HG03103 (cell line): ENCODE measurements around the gene OR2F1.

Experiments
- ATAC-seq: cut with Tn5 transposase; IDR thresholded peaks from one replicate; pipeline ENCODE4 v1.9.1; 2021; ENCODE audit warnings: low read depth; ENCODE audit not compliant: unreplicated experiment

OR2F1 gene

DNA sequence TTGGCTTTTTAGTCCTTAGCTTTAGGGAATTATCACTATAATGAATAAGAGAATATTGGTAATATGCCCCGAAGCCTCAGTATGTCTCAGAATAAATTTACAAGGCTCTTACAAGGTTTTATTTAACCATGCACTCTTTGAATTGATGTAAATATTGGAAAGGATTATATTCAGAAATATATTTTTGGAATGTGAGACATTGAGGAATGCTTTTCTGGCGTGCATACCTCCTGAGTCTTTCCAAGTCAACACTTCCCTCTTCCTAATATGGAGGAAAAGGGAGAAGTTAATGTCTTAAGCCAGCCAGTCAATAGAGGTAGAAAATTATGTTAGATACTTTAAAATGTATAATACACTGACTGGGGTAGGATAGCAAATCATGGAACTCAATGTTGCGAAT is 1.2 kb upstream of the OR2F1 start:
- ATAC-seq, result no peak

DNA sequence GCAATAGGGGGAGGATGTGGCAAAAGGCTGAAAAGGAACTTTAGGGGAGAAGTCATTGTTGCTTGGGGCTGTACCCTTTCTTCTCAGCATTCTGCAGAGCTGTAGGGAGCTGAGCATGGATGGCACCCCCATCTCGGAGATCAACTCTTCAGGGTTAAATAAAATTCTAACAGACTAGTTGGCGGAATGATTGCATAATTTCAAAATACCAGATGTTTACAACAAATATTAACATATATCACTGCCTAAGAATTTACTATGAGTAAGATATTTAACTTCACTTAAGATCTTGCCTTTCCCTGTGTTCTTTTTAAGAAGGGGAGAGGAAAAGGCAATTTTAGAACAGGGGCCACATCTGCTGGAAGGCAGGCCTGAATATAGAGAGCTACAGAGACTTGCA is 509 bp upstream of the OR2F1 start:
- no peak for ATAC-seq

DNA sequence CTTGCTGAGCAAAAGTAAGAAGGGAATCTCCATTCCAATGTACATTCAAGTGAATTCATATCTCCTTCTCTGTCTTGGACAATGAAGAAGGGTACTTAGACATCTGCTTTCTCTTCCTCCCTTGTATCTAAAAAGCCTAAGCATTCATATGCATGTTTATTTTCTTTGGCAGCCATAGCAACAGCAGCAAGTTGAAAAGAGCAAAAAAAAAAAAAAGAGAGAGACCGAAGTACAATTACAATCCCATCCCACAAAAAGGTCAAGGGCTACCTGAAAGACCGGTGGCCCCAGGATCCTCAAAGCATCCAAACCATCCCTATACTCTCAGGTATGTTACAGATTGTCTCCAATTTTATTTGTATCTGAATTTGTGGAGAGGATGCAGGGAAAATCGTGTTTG is 4.1 kb downstream of the OR2F1 start:
- no peak for ATAC-seq

DNA sequence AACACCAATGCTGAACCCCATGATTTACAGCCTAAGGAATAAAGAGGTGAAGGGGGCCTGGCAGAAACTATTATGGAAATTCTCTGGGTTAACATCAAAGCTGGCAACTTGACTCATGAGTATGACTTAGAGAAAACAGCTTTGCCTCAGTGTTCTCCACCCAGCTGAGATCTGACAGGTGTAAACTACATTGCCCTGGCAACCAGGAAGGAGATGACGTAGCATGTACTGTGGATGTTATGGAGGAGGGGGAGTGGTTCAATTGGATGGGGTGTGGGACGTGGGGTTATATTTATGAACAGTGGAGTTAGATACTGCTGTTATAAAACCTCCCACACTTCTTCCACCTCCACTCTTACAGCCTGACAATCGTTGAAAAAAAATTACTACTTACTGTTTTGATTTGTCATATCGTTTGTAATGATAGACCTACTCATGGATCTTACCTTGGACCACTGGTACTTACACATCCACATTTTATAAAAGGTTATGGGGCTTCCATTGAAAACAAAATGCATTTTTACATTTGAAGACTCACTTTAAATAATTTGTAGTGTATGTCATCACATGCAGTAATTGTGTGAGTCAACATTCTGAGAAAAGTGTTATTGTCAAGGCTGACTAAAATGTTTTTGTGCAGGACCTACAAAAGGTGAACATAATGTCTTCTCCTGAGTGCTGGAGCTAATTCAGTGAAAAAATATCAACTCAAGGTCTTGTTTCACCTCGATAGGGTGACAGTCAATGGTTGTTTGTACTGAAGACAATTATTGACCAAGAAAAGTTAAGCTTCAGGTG is 6.4 kb downstream of the OR2F1 start:
- ATAC-seq, result no peak

DNA sequence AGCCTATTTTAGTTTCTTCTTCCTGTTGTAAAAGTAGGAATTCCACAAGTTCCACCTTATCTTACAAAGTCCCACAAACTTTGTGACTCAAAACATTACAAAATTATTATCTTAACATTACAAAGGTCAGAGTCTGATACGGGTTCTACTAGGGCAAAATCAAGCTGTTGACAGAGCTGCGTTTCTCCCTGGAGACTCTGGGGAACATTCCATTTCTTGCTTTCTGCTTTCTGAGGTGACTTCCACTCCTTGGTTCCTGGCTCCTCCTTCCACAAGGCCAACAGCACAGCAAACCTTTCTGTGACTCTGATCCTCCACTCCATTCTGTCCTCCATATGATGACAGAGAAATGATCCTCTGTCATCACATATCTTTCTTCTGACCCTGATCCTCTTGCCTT is 10.6 kb downstream of the OR2F1 start:
- ATAC-seq, result no peak

DNA sequence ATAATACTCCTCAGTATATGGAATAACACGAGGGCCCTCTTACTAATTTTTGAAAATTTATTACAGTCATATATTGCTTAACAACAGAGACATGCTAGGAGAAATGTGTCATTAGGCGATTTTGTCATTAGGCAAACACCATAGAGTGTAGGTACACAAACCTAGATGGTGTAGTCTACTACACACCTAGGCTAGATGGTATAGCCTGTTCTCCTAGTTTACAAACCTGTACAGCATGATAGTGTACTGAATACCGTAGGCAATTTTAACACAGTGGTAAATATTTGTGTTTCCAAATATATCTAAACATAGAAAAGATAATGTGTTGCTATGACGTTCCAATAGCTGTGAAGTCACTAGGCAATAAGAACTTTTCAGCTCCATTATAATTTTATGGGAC is 12.8 kb downstream of the OR2F1 start:
- ATAC-seq, result no peak

DNA sequence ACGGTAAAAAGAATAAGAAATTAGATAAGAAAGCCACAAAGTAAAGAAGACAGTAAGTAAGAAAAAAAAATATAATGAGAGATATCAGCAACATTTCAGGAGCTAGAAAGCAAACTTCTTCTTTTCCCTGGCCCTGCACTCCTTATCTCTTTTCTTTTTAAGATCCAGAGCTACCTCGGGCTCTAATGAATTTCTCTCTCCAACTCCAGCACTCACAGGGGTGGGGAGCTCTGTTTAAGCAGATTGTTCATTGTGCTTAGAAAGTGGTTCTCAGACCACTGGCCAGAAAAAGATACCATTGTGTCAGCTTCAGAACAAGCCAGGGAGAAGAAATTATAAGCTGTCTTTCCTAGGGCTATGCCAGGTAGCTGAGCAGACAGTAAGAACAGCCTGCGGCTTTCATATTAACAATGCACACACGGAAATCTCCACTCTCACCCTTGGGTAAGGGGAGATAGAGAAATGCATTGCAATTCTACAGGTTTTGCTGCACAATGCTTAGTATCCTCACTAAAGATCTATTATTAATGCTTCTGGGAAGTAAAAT is 19.3 kb downstream of the OR2F1 start:
- no peak for ATAC-seq

DNA sequence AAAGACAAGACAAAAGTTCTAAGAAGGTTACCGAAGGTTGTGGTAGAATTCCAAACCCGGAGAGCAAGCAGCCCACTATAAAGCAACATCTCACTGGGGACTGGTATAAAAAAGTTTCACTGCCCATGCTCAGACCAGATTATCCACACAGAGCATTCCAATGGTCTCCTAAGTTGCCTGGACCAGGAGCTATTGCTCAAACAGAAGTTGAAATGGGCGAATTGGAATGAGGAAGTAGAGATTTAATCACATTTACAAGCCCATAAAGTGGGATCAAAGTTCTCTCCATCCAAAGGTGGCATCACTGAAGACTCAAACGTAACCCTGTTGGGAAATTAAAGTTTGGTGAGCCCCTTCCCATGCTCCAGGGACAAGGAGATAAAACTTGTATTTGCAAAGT is 19.8 kb downstream of the OR2F1 start:
- no peak for ATAC-seq

DNA sequence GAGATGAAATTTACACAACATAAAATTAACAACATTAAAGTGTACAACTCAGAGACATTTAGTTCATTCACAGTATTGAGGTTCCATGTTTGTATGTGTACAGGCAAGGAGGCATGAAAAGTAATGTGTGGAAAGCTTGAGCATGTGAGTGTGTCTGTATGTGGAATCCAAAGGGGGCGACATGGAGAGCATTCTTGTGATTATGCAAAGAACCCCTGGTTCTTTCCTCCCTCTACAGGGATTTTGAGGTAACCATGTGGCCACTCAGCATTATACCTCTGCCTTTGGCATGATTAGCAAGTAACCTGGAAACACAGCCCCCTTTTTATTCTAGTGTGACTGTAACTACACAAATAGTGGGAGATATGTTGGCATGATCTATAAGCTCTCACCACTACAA is 21.0 kb downstream of the OR2F1 start:
- ATAC-seq, result no peak

DNA sequence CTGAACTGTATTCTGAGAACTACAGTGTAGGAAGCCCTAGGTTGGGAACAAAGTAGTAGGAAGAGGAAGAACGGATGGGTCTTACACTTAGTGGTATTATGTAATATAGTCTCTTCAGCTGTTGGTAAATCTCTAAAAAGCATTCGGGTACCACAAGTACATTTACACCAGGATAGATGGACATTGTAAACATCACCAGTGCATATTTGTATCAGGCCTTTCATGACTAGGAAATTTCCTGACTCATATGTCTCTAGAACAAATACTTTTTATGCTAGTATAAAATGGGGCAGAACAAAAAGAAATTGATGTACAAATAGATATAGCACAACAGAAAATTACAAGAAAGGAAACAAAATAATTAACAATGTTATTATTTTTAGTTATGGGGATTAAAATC is 23.9 kb downstream of the OR2F1 start:
- ATAC-seq, result no peak

DNA sequence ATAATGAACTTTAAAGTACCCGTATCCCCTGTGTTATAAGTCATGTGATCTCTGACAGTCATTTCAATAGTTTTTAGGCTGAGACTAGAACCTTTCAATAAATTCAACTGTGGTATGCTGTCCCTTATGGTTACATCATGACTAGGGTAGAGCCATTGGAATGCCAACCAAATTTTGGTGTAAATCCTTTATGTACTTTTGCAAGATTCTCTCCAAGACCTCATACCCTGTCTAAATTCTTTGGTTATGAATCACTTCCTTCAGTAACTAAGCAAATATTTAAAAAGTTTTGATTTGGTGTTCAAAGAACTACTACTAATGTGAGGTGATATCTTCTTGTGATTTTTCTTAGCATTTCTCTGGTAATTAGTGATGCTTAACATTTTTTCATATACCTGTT is 24.7 kb downstream of the OR2F1 start:
- ATAC-seq, result no peak

DNA sequence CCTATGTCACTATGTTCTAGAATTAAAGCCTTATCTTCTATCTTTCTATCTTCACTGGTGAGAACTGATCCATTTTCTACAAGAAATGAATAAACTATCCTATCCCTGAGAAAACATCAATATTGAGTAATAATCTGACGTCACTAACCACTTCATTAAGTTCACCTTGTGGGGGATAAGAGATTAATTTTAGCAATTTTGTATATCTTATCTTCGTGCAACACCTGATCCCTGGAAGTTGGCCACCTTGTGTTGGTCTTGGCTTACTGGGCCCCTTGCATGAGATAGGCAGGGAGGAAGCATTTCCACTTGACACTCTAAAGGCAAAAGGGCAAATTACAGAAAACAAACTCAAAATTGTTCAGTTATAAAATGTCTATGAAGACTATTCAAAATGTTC is 25.4 kb downstream of the OR2F1 start:
- no peak for ATAC-seq

DNA sequence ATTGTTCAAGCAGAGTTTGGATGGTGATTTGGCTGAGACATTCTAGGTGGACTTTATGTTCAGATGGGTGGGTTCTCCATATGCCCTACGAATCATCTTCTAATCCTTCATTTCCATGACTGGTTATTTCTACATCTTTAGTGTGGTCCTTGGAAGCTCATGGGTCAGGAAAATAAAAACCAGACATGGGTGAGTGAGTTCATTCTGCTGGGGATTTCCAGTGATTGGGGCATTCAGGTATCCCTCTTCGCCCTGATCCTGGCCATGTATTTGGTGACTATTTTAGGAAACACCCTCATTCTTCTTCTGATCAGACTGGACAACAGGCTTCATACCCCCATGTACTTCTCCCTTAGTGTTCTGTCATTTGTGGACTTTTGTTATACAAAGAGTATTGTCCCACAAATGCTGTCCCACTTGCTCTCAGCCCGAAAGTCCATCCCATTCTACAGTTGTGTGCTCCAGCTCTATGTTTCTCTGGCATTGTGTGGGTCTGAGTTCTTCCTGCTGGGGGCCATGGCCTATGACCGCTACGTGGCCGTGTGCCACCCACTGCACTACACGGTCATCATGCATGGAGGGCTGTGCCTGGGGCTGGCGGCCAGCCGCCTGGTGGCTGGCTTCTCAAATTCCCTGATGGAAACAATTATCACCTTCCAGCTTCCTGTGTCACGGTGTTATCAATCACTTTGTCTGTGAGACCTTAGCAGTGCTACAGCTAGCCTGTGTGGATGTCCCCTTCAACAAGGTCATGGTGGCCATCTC is 26.3 kb downstream of the OR2F1 start:
- no peak for ATAC-seq

DNA sequence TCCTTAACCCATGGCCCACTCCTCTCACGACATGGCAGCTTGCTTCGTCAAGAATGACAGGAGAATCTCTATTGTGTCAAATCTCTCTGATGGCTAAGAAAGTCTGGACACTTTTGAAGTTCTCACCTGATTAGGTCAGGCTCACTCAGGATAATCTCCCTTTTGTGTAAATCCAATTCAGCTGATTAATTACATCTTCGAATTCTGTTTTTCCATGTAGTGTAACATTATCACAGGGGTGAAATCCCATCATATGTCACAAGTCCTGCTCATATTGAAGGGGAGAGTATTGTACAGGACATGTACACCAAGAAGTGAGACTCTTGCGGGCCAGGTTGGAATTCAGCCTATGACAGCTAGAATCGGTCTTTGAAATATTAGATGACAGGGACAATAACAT is 29.3 kb downstream of the OR2F1 start:
- ATAC-seq, result no peak

DNA sequence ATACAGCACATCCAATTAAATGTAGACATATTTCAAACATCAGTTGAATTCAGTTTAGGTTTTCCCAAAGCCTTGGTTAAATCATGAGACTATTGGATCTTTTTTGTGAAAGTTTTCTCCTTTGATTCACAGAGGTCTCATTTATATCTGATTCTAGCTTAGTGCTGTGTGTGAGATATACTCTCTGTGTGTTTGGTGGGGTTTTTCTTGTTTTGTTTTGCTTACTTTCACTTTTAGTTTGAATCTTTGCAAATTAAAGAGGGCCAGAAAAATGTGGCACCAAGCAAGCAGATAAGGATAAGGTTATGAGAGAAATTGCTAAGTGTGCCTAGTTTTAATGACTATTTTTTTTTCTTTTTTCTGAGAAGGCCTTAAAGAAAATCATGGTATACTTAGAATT is 32.9 kb downstream of the OR2F1 start:
- ATAC-seq, result no peak

DNA sequence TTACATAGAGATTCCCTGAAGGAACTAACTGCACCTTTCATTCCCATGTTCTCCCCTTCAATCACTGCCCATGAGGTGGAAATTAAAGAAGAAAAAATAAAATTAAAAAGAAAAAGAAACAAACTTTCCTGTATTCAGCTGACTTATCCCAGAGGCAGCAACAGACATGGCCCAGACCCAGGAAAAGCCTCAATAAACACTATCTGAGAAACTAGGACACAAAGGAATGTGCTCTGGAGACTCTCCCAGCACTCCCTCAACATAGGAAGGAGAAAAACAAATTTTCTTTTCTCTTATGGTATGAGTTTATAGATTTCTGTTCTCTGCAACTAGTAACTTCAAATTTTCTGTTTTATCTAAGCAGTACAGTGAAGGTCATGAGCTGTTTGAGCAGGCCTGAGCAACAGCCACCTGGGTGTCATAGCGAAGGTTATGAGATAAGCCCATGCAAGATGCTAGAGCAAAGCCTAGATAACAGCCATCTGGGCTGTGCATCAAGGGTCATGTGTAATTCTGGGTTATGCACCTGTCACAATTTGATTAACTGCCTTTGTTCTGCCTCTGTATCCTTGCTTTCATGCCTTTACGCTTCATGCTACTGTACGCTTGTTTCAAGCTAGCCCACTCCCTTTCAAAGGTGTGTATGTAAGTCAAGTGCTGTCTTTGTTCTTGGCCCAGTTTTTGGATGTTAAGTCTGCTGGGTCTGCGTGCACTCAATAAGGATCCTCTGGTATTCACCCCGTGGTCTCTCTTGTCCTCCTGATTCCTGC is 34.5 kb downstream of the OR2F1 start:
- no peak for ATAC-seq

DNA sequence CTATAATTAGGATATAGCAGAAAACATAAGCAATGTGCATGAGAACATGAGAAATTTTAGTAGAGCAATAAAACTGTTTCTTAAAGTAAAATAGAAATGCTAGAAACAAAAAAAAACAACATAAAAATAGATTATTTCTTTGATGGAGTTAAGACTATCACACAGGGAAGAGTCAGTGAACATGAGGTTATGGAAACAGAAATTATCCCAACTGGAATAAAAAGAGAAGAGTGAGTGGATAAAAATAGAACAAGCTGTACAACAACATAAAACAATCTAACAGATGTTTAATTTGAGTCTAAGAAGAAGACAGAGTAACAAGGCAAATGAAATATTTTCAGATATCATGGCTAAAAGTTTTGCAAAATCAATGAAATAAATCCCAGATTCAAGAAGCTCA is 38.0 kb downstream of the OR2F1 start:
- ATAC-seq, result no peak

DNA sequence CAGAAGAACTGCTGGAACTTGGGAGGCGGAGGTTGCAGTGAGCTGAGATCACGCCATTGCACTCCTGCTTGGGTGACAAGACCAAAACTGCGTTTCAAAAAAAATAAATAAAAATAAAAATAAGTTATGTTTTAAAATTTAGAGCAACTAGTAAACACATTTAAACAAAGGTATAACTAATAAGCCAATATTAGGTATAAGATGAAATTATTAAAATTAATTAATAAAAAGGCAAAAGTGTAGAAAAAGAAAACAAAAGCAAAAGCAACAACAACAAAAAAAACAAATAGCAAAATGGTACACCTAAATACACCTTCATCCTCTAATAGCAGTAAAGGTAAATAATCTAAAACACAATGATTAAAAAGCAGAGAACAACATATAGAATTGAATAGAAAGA is 39.3 kb downstream of the OR2F1 start:
- no peak for ATAC-seq

DNA sequence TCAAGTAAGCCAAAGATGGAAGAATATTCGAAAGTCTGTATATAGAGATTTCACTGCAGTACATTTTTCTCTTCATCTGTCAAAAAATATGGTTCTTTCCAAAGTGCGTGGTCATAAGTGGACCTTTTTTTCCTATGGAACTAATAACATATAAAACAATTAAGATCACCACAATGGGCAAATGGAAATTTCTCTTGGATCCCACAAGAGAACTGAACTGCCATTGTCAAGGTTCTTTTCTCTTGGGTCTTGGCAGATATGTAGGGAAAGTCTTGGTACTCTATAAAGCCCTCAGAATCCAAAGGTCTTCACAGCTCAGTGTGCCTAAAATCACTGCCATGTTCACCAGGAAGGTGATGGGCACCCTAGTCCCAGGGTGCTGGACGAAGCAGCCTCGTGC is 45.4 kb downstream of the OR2F1 start, which contains the start of gene OR6B1:
TSS of gene OR6B1 (plus strand) at position 301 of the 400 bp plus-strand sequence. CDS start 3,677 bp downstream, outside the sequence.
- ATAC-seq, result no peak

DNA sequence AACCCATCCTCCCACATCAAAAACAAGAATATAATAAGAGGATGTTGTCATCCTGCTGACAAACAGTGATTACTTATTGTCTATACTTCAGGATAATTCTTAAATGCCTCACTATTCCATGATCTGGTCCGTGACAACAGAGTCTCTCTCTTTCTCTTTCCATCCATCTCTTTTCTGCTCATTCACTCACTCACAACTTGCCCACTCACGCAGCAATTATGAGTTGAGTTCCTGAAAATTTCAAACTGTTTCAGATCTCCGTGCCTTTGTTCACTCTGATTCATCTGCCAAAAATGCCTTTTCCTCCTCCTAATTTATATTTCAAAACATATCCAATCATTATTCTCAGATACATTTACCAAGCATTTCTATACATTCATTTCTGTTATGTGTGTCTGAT is 46.9 kb downstream of the OR2F1 start:
- ATAC-seq, result no peak

DNA sequence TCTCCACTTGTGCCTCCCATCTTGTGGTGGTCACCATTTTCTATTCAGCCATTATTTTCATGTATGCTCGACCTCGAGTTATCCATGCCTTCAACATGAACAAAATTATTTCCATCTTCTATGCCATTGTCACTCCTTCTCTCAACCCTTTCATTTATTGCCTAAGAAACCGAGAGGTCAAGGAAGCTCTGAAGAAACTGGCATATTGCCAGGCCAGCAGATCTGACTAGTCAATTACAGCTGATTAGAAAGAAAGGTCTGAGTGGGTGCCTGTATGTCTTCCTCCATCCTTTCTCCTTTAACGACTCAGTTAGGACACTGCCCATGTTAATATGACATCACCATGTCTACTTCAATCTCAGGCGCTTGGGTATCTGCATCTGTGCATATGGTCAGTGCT is 50.1 kb downstream of the OR2F1 start:
- no peak for ATAC-seq
